Measurements from ENCODE around the gene NQO1. TPM values are rescaled to one million over a fixed set of nuclear protein-coding genes. Genes with fewer than 3 reads are reported as not detected.

Gene NQO1
- total and polyA plus RNA-seq, 2 of the 13 experiments (the other 11 are each of a cell fraction or from before 2014, with no cell fraction given), result 464 to 1,060 TPM

- no peak for TF ChIP-seq NR2F6 (IDR thresholded peaks at IDR 0.05)
- TF ChIP-seq NR2F6 (CRISPR knock-in tag; IDR thresholded peaks at IDR 0.05), result peak; percentile 51; the same call in 1 of the 2 replicates
- peak; percentile 72; the same call in 1 of the 2 replicates for TF ChIP-seq ZC3H4 (CRISPR knock-in tag; IDR thresholded peaks at IDR 0.05; ENCODE audit: borderline replicate concordance)
- TF ChIP-seq NFKBIZ (CRISPR knock-in tag; IDR thresholded peaks at IDR 0.05), result peak; percentile 72; the same call in 1 of the 2 replicates
- TF ChIP-seq ZFP91 (CRISPR knock-in tag; IDR thresholded peaks at IDR 0.05; ENCODE audit: borderline replicate concordance), result peak; percentile 96
- TF ChIP-seq ZNF614 (CRISPR knock-in tag; IDR thresholded peaks at IDR 0.05; ENCODE audit: borderline replicate concordance), result peak; percentile 89; the same call in 1 of the 2 replicates
- no peak for TF ChIP-seq RFX1 (IDR thresholded peaks at IDR 0.05)
- TF ChIP-seq ZNF207 (IDR thresholded peaks at IDR 0.05; ENCODE audit: borderline replicate concordance), result no peak
- no peak for TF ChIP-seq HDAC6 (IDR thresholded peaks at IDR 0.05; ENCODE audit: low read depth, low read length)
- TF ChIP-seq ZFP37 (CRISPR knock-in tag; IDR thresholded peaks at IDR 0.05; ENCODE audit: borderline replicate concordance), result peak; percentile 81; the same call in 1 of the 2 replicates
- peak; percentile 37 for TF ChIP-seq FOSL2 (CRISPR knock-in tag; IDR thresholded peaks at IDR 0.05)
- TF ChIP-seq LCORL (IDR thresholded peaks at IDR 0.05), result no peak
- peak; percentile 77 for TF ChIP-seq LCORL (CRISPR knock-in tag; IDR thresholded peaks at IDR 0.05)
- peak; percentile 92 for TF ChIP-seq SMAD3 (CRISPR knock-in tag; IDR thresholded peaks at IDR 0.05)
- TF ChIP-seq CREB1 (IDR thresholded peaks at IDR 0.05), result no peak
- no peak for TF ChIP-seq CREB1 (CRISPR knock-in tag; IDR thresholded peaks at IDR 0.05)
- no peak for TF ChIP-seq ETS1 (CRISPR knock-in tag; IDR thresholded peaks at IDR 0.05)
- TF ChIP-seq MED1 (CRISPR knock-in tag; IDR thresholded peaks at IDR 0.05), result peak; percentile 86
- peak; percentile 84 for TF ChIP-seq MEIS1 (CRISPR knock-in tag; IDR thresholded peaks at IDR 0.05; ENCODE audit: borderline replicate concordance)
- peak; percentile 64; the same call in 1 of the 2 replicates for TF ChIP-seq THRA (CRISPR knock-in tag; IDR thresholded peaks at IDR 0.05; ENCODE audit: borderline replicate concordance)
- TF ChIP-seq SKIL (CRISPR knock-in tag; IDR thresholded peaks at IDR 0.05; ENCODE audit: borderline replicate concordance), result no peak
- peak; percentile 94; the same call in 1 of the 2 replicates for TF ChIP-seq TBP (CRISPR knock-in tag; IDR thresholded peaks at IDR 0.05)
- TF ChIP-seq ZNF501 (CRISPR knock-in tag; IDR thresholded peaks at IDR 0.05), result peak; percentile 98
- TF ChIP-seq ZNF569 (CRISPR knock-in tag; IDR thresholded peaks at IDR 0.05; ENCODE audit: borderline replicate concordance), result peak; percentile 93; the same call in 1 of the 2 replicates
- TF ChIP-seq ZNF883 (CRISPR knock-in tag; IDR thresholded peaks at IDR 0.05; ENCODE audit: not compliant biosample characterization), result peak; percentile 98
These were observed 28.3 kb upstream of the NQO1 start, which contains the start of gene NOB1 (continued) for GRCh38 chr16:69754469-69755310.

All from HepG2 (cell line).